Ovary (tissue), 9 donors: ENCODE results near the gene SCTR. TPM values are rescaled to one million over a fixed set of nuclear protein-coding genes. Genes with fewer than 3 reads are reported as not detected.

Experiments
- DNase-seq, 5 donors: peaks; one replicate each; pipeline ENCODE4 v3.0.0-alpha.2; 2019 to 2020
- H3K27ac ChIP-seq, 2 donors: fragments of 200-600 bp; one replicate each; pipeline versions ENCODE4 v1.5.1 to v1.8.0; 2019 to 2022
- H3K27me3 ChIP-seq: fragments of 200-600 bp; one replicate; pipeline ENCODE4 v1.8.0; 2022
- H3K36me3 ChIP-seq: fragments of 200-600 bp; sonication (generic); one replicate; pipeline ENCODE4 v1.5.1; 2019
- H3K4me1 ChIP-seq: one replicate; pipeline ENCODE4 v1.8.1; 2013; ENCODE audit warnings: mild to moderate bottlenecking, moderate library complexity; ENCODE audit not compliant: insufficient read depth
- H3K4me3 ChIP-seq: fragments of 200-600 bp; sonication (generic); one replicate; pipeline ENCODE4 v1.5.1; 2017
- H3K9me3 ChIP-seq, 2 donors: fragments of 200-600 bp in 1 of 2; sonication (generic) in 1 of 2; one replicate each; pipeline versions ENCODE4 v1.5.1 to v1.8.1; 2013 to 2019; ENCODE audit warnings: mild to moderate bottlenecking in 1 of 2, moderate library complexity in 1 of 2
- CTCF ChIP-seq, 3 donors: fragments of 450-650 bp in 2 of 3; fragments of 200-600 bp in 1 of 3; IDR thresholded peaks; one replicate each; pipeline versions ENCODE4 v1.5.1 to v1.8.0; 2016 to 2022; ENCODE audit warnings: antibody characterized with exemption in 3 of 3, mild to moderate bottlenecking in 1 of 3
- EP300 ChIP-seq: sonication (generic); formaldehyde crosslinking; IDR thresholded peaks from one replicate; pipeline ENCODE4 v1.6.1; 2017; ENCODE audit warnings: antibody characterized with exemption
- POLR2A ChIP-seq: fragments of 450-650 bp; IDR thresholded peaks from one replicate; pipeline ENCODE4 v1.6.1; 2017; ENCODE audit warnings: antibody characterized with exemption, mild to moderate bottlenecking, moderate library complexity
- WGBS, 3 donors: extraction: QIAGEN DNeasy Blood & Tissue Kit in 1 of 3; methylation state at CpG; one replicate each; pipeline versions ENCODE4 v1.1.5 to v1.1.7; 2013 to 2017; 5-methylcytosine and 5-hydroxymethylcytosine counted together
- intact Hi-C, 4 donors: fragments of 100-400 bp; cut with DNase I; formaldehyde crosslinking; loops; one replicate each; pipeline versions ENCODE4 v1.11.0 to v1.15.1; 2022 to 2023
- polyA plus RNA-seq, 2 donors: library from polyadenylated mRNA; stranded (reverse); fragments of 200-250 nt in 1 of 2; fragments of 350-450 nt in 1 of 2; fragmentation: Illumina TruSeq in 1 of 2; extraction: RNeasy Lipid Tissue Mini Kit (QIAGEN cat#74804) in 1 of 2; gene quantifications; one replicate each; pipeline ENCODE4 v1.2.3, GENCODE V29; 2013 to 2014
- total RNA-seq, 7 donors: library from RNA; depleted of rRNA in 2 of 7; stranded (reverse); fragments of >200 nt in 2 of 7; fragmentation: NEBNext Ultra II Directional in 3 of 7; extraction: Animal tissue kit (Norgen Biotek cat#: 25700) in 3 of 7; gene quantifications; one replicate each; pipeline versions ENCODE4 v1.1.0 to v1.2.4, GENCODE V29; 2016 to 2023
- donor health status: DM: no; HTN: no; CAD: no; lungs with moderate emphysema.
- donor health status: DM: no; HTN: no; CAD: no.
- donor health status: Bipolar disorder and iron deficiency.
- donor health status: DM: yes; HTN: yes; CAD: no.
- donor health status: DM: no; HTN: no; CAD: no.
- donor health status: DM: yes; HTN: yes; CAD: no.

SCTR gene
- total and polyA plus RNA-seq, 9 donors, result 0.23 to 14.1 (median 0.84) TPM; not detected in 5

- H3K4me1 ChIP-seq, result peaks cover 1% of the 10 kb centered on the region
- no peaks in the 10 kb centered on the region for H3K27me3 ChIP-seq
- no peak for TF ChIP-seq EP300
- no peak for TF ChIP-seq POLR2A
- TF ChIP-seq CTCF (IDR thresholded peaks at IDR 0.05), result no peak
- WGBS, 3 donors, result 78 to 86% (median 84%) methylated on average over 7 to 8 of the region's 8 CpGs
- H3K36me3 ChIP-seq, result no peaks in the 10 kb centered on the region
- H3K27ac ChIP-seq, result no peak overlapping the region
- no peak overlapping the region for H3K4me3 ChIP-seq
- intact Hi-C loops, result no loop called here
- no peaks in the 10 kb centered on the region for H3K9me3 ChIP-seq
- no peak for DNase-seq
Observed at GRCh38 chr2:119441376-119442225, 82.7 kb downstream of the SCTR start.

- intact Hi-C loops, result no loop called here
- Histone ChIP-seq H3K27ac (no peak overlapping the region), H3K4me1 (peaks cover 1% of the 10 kb centered on the region), H3K27me3 (no peaks in the 10 kb centered on the region), H3K4me3 (no peak overlapping the region), H3K36me3 (no peaks in the 10 kb centered on the region), H3K9me3 (no peaks in the 10 kb centered on the region)
- 75 to 78% (median 76%) methylated on average over 4 of the region's 4 CpGs for WGBS, 3 donors
- TF ChIP-seq POLR2A, result no peak
- TF ChIP-seq EP300, result no peak
- TF ChIP-seq CTCF (IDR thresholded peaks at IDR 0.05), result no peak
- DNase-seq, result no peak
Observed at GRCh38 chr2:119440873-119441272, 83.4 kb downstream of the SCTR start.

GRCh38 chr2:119440501-119440870, 83.8 kb downstream of the SCTR start:
- TF ChIP-seq CTCF (IDR thresholded peaks at IDR 0.05) (no peak), EP300 (no peak), POLR2A (no peak)
- Histone ChIP-seq H3K4me1 (peaks cover 1% of the 10 kb centered on the region), H3K27ac (no peak overlapping the region), H3K9me3 (no peaks in the 10 kb centered on the region), H3K36me3 (no peaks in the 10 kb centered on the region), H3K4me3 (no peak overlapping the region), H3K27me3 (no peaks in the 10 kb centered on the region)
- intact Hi-C loops, result no loop called here
- no peak for DNase-seq
- 36 to 46% (median 40%) methylated on average over 1 of the region's 1 CpG for WGBS, 3 donors

- TF ChIP-seq POLR2A, result no peak
- TF ChIP-seq CTCF (IDR thresholded peaks at IDR 0.05), result no peak
- no peak for TF ChIP-seq EP300
- DNase-seq, result peak in 2 of 5 donors; percentile 30 to 50
- Histone ChIP-seq H3K4me1 (peaks cover 1% of the 10 kb centered on the region), H3K9me3 (no peaks in the 10 kb centered on the region), H3K27me3 (no peaks in the 10 kb centered on the region), H3K36me3 (no peaks in the 10 kb centered on the region), H3K27ac (no peak overlapping the region), H3K4me3 (no peak overlapping the region)
- WGBS, 3 donors, result 73 to 80% (median 74%) methylated on average over 14 to 15 of the region's 15 CpGs
- intact Hi-C loops, result no loop called here
Observed at GRCh38 chr2:119439574-119440500, 84.4 kb downstream of the SCTR start.
